CD4-positive, alpha-beta T cell treated with Interleukin-4 for 4 hours (primary cell): ENCODE data around the gene KIRREL1.

Experiments
- DNase-seq: peaks from one replicate; pipeline ENCODE4 v3.0.0-alpha.2; 2020

Gene KIRREL1

DNA sequence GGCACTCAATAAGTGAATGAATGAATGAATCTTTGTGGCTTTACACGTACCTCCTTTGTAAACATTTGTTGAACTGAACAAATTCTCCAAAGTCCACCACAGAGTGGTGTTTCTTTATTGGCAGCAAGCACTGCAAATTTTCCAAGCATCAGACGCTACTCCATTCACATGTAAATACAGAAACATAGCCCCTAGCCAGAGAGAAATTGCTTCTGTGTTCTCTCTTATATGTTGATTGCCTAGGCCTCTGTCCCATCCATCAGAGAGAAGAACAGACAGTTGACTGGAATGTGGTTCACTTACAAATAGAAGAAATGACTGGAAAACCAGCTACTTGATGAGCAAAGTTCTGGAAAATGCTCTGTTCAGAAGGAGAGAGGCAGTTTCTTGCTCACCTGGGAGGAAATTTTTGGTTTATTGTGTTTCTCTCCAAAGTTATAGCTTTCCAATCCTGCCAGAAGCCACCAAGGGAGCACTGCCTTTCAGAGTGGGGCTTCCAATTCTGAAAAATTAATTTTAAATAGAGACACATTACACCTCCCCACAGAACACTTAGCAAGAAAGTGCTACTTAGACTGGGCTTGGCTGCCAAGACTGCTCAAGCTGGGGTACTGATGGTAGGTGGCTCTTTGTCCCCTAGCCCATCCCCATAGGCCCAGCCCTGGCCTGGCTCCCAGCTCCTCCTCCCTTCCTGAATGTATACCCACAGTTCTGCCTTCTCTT is 18.1 kb upstream of the KIRREL1 start:
- DNase-seq, result no peak

DNA sequence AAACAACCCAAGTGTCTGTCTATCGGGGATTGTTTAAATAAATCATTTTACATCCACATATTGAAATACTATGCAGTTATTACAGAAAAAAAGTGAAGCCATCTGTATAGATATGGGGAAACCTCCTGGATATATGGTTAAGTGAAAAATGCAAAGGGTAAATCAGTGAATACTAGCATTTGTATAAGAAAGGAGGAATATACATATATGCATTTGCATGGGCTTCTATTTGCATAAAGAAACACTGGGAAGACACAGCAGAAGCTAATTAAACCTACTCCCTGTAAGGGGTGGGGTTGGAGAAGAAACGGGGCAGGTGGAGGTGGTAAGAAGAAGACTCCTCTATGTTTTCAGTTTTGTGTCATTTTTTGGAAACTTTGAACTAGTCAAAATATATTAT is 16.6 kb upstream of the KIRREL1 start:
- DNase-seq, result no peak

DNA sequence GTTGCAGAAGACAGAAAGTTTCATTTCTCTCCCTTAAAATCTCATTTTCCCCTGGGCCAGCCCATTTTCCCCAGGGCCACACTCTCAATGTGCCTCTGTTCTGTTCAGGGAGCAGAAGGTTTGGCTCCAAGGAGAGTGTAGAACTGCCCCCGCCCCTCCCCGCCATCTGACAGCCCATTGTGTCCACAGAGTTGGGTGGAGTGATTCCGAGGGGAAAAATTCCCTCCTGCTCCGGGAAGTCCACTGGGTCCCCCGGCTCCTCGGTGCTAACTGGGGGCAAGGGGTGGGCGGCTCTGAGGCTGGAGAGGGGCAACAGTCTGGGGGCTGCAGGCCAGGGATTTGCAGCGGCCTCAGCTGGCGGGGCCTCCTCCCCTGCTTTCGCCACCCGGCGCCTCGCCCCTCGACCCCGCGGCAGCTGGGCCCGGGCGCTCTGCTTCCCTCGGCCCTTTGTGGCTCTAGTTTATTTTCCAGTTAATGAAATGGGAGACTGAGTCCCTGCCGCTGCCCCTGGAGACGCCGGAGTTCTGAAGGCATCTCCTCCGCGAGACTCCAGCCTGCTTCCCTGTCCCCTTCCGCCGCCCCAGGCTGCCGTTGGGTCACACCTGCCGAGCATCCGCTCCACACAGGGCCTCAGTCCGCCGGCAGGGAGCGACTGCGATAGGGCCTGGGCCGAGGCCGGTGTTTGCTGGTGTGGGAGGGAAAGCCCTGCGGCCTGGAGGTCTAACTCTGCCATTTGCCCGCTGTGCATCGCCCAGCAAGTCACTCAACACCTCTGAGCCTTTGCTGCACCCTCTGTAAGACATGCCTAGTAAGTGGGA is 14.7 kb upstream of the KIRREL1 start:
- DNase-seq, result no peak

DNA sequence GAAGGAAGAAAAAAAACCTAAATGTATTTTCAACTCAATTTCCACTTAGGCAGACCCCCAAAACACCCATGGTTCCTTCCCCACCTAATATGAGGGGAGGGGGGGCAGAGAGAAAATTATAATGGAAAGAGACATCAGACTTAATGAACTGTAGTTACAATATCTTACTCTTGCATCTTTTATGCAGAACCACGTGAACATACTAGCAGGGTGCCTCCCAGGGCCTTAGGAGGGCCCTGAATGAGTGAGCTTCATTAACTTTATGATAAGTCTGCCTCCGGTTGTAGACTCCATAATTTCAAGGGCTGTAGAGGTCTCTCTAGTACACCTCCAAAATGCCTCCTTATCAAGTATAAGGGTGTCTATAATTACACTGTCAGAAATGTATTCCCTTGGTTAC is 11.3 kb upstream of the KIRREL1 start:
- DNase-seq, result no peak

DNA sequence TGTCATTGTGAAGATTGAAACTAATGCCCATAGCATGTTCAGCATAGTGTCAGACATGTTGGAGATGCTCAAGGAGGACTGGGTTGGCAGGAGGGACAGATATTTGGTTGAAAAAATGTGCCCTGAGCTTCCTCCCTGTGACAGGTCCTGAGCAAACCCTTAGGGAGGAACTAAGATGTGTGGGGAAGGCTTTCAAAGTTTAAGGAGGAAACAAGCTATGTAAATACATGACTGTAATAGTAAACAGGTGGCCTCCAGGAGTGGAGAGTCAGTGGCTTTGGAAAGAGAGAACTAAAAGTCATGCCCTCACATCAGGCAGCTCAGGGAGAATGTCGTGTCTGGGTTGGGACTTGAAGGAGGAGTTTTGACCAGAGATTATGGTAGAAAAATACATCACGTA is 9.7 kb upstream of the KIRREL1 start:
- DNase-seq, result no peak

DNA sequence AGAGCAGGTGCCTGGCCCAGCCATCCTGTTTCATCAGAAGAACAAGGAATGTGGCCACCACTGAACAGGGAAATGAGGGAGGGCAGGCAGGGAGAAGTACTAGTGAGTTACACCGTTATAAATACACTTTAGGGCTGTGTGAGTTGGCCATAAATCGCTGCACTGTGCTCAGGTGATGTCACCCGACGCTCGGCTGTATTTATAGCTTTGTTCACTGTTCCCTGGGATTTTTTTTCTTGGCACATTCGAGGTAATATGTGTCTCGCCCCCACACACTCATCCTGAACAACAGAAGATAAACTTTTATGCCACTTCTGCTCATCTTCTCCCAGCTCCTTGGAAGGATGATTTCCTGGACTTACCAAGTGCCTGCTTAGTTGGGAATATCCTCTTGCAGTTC is 9.0 kb upstream of the KIRREL1 start:
- DNase-seq, result no peak

DNA sequence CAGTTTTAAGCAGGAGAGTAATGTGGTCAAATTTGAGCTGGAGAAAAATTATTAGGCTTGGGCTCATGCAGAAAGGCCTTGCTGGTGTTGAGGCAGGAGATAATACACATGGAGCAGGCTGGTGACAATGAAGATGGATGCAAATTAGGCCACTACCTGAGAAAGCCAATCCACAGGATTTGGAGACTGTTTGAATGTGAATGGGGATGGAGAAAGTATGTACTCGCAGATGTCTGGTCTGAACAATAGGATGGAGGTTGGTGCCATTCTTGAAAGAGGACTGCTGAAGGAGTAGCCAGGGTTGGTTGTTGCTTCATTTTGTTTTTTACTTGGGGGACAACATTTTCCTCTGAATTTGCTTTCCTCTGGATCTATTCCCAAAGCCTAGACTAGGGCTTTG is 8.0 kb upstream of the KIRREL1 start:
- DNase-seq, result no peak

DNA sequence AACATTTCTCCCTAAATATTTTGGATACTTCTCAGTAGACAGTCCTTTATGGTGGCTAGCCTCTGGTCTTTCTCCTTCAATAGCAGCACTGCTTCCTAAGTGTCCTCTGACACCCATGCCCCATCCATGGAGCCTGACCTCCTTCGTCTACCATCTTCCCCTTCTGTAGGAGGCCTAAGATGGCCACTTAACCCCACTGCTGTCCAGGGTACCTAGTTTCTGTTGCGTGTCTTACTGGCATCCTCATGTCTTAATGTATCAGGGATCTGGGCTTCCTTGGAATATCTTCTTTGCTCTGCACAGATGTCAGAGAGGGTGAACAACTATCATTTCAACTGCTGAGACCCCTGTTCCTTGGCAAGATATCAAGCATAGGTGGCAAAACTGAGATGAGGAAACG is 5.4 kb upstream of the KIRREL1 start:
- DNase-seq, result no peak

DNA sequence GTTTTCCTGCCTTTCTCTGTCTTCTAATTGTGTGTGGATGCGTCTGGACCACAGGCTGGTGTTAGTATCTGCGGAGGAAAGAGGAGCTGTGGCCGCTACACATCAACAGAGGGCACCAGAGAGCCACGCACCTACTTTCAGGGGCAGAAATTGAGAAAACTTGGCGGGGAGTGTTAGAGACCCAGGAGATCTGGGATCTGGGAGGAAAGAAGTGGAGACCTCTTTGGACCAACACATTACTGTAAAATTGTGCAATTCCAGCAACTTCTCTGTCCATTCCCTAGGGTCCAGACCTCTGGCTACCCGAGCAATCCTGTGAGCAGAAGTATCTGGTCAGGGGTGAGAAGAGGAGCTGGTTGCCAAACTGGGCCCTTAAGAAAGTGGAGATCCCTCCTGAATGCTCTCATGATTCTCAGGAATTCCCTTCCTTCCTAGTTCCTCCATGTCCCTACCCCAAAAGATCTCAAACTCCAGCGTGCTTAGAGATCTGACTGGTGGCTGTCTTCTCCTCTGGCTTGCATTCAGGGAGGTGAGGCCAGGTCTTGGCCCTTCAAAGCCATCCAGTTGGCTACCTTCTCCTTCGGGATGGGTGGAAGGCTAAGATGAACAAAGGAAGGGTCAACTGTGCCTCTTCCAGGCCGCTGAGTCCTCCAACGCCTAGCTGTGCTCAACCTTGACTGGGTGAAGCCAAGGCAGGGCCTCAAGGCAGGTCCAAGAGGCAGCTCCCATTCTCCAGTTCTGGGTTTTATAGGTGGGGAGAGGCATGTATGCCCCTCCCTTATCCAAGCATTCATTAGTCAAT is 1.2 kb upstream of the KIRREL1 start:
- no peak for DNase-seq

DNA sequence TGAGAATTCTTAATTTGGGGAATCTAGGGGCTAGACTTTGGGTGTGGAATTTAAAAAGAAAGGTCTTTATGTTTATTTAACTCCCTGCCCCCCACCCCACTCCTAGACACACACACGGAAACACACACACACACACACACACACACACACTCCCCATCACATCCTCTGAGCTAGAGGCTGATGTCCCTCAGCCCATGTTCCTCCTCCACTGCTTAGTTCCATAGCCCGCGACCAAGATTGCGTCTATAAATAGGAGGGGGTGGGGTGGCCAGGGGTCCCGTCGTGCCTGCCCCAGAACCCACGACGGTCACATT is 655 bp upstream of the KIRREL1 start:
- DNase-seq, result no peak

DNA sequence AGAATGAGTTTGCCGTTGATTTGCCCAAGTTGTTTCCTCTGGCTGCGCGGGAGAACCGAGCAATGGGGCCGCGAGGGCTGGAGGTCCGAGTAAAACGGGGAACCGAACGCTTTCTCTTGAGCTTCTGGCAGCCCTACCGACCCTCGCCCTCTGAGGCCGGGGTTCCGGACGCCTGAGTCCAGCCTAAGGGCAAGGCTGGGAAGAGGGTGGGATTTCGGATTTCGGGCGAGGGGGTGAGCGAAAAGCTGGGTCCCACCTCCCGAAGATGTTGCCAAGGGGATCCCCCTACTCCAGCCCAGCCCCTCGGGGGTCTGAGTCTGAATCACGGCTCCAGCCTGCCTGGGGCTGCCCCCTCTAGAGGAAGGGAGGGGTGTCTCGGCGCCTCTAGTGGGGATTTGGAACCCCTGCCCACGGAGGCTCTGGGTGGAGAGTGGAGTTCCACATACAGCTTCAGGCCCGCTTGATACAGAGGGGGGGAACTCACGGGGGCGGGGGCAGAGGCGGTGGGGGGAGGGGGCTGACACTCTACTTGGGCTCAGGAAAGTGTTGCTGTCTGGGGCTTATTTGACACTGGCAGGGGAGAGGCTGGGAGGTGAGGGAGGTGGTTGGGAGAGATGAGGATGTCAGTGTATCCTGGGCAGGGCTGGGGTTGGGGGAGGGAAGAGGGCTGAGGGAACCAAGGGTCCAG is 617 bp downstream of the KIRREL1 start:
- DNase-seq, result no peak

DNA sequence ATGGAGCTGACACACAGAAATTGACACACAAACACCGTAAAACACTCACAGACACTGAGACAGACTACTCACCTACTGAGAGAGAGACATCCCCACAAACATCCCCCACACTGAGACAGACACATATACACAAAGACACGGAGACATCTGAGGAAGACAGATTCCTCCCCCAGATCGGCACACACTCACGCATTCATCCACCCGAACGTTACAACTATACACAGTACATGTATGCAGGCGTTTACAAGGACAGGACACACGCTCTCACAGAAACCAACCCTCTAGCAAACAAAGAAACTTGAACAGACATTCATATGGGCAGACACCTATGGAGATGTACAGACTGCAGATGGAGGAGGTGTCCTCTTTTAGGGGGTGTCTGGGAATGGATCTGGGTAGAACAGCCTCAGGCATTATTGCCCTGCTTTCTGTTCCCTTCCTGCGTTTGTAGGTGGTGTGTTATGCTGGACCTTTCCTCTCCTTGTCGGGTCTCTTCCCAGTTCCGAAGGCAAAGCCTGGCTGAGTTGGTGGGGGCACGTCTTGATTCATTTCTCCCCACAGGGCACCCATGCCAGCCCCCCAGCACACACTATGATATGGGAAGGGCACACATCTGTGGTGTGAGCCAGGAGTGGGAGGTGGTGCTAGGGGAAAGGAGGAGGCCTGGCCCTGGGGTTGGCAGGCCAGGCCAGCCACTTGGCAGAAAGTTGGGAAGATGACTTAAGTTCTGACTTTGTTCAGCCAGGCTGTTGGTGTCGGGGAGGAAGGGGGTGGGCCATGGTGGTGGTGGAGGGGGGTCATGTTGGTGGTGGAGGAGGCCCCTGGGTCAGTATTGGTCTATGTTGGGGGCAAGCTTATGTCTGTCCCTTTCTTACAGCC is 1.5 kb downstream of the KIRREL1 start:
- DNase-seq, result no peak

DNA sequence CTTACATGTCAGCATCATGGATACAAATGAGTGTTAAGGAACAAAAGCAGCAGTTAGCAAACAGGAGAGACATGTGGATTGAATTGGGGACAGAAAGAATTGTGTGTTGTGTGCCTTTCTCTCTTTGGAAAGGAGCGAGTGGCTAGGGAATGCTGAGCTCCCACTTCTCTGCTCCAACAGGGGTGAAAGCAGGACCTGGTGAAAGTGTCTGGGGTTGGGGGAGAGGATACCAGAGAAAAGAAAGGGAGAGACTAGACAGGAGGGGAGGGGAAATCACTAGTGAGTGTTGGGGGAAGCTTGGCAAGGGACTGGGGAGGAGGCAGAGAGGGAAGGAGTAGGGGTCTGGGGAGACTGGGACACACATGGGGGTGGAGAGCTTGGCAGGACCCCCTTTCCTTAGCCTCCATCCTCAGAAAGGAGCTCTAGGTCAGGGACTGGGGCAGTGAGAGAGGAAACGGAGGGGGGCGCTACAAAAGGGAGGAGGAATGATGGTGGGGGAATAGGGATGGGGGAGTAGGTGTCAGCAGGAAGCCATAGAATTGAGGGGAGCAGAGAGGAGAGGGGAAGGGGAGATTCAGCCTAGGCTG is 2.2 kb downstream of the KIRREL1 start:
- no peak for DNase-seq

DNA sequence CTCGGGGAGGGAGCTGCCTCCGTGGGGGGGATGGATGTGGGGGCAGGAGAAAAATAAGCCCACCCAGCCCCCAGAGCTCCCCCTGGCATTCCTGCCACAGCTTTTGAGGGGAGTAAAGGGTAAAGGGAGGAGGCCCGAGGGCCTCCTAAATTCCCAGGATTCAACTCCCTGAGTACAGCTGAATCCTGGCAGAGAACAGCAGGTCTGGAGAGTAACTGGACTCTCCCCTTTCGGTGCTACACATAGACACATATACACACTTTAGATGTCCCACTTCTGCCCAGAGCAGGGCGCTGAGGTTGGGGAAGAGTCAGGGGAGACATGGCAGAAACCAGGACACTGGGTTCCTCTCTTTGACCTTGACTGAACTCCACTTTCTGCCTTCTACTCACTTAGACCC is 3.0 kb downstream of the KIRREL1 start:
- no peak for DNase-seq

DNA sequence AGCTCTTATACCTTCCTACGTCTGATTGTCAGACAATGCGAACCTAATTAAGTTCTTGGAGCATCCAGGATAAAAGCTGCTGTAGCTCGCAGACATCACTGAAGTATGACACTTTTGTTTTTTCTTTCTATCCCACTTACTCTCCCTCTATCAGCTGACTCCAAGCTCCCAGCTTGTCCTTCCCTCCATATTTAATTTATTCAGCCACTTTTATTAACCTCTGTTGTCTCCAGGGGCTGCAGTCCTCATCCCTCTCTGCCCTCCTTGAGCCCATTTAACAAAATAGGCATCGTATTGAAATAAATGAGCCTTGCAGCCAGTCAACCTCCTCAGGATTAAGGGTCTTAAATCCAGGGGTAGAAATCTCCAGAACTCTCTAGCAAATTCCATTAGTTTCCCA is 7.1 kb downstream of the KIRREL1 start:
- no peak for DNase-seq

DNA sequence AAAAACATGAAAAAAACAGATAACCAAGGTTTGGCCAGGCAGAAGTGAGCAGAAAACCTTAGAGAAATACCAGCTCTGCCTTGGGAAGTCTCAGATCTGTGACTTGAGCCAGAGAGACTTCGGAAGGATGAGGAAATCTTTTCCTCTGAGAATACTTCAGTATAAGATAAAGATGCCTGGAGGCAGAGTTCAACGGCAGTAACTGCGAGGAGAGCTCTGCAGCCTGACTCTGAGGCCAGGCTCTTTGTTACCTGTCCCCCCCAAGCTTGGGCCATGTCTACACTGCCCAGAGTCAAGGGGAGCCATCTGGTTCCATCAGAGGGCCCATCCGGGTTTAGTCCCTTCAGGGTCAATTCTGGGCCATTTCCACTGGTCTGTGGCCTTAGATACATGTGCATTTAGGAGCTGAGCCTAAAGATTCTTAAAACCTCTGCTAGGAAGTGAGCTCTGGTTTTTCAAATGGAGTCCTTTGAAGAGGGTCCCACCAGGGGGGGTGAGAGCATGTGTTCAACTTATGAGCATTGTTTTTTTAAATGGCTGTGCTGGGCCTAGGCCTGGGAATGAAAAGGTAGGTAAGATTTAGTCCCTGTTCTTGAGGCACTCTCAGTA is 8.7 kb downstream of the KIRREL1 start:
- DNase-seq, result no peak

DNA sequence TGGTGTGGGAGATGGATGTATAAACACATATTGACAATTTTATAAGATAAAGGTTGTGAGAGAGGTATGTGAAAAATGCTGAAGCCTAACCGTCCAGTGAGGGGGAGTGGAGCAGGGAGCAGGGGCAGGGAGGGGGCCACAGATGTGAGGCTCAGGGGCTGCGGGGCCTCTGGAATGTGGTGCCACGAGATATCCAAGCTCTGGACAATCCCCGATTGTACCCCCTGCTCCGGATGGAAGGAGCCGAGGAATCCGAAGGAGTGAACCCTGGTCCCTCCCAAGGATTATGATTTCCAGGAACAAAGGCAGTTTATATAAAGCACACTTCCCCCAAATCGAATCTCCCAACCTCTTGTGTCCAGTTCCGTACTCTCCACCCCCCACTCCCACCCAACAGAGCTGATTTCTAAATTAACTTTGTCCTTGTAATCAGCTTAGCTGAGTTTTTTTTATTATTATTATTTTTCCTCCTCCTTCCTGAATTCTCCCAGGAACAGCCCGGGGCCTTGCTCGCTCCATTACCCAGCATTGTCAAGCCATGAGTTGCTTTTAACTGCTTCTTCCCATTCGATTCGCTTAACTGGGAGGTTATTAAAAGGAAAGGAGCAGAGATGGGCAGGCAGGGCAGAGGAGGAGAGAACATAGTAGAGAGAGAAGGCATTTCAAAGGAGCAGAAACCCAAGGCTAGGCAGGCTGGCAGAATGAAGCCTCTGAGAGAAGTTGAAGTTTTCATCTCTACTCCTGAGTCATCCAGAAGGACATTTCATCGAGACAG is 9.4 kb downstream of the KIRREL1 start:
- no peak for DNase-seq

DNA sequence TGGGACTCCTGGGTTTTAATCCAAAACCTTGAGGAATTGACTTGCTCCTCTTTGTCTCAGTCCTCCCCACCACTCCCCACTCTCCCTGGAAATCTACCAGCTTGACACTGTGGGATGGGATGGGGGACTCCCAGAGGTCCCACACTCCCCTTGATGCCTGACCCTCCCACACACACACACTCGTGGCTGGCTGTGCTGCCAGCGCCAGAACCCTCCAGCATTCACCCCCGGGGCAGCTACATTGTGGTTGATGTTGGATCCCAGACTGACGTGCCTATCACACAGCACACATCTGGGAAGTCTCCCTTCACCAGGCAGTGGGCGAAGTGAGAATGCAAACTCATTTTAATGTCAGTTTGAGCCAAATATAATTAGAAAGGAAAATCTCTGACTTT is 10.0 kb downstream of the KIRREL1 start:
- no peak for DNase-seq

DNA sequence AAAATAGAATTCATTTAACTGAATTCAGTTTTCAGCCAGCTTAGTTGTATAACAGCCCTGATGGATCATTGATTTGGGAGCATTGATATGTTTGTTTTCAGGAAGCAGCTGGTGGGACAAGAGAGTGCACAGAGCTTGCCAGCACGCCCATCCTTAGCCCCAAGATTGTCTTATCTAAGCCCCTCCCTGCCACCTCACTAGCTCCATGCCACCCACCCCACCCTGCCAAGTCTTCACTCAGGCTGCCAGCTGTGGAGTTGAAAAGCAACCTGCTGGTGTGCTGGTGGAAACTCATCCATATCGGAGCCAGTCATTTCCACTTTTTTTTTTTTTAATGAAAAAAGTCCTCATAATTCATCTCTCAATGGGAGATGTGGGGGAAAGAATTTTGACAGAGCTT is 11.8 kb downstream of the KIRREL1 start:
- DNase-seq, result no peak

DNA sequence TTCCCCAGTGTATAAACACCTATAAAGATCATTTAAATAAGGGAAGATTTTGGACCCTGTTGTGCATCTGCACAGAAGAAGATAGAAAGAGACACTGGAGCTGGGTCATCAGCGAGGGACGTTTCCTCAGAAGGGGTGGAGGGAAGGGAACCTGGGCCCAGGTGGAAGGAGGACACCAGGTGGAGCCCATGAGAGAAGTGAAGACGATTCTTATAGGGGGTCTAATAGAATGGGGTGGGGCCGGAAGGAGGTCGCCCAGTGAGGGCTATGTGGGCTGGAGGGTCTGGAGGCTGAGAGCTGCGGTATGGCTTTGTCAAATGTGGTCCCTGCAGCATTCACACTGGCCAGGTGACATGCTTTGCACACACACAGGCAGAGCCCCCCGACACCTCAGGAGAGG is 13.7 kb downstream of the KIRREL1 start:
- DNase-seq, result no peak
